Glomerular endothelial cell (primary cell): ENCODE measurements around the gene DIPK2A. TPM values are rescaled to one million over a fixed set of nuclear protein-coding genes. Genes with fewer than 3 reads are reported as not detected.

ENCODE experiments used
- DNase-seq: peaks from one replicate; pipeline ENCODE4 v3.0.0-alpha.2; 2011; ENCODE audit warnings: low read depth, low spot score; ENCODE audit errors: extremely low read depth
- total RNA-seq: library from RNA; depleted of rRNA; stranded (reverse); fragments of >200 nt; gene quantifications from 2 replicates; pipeline ENCODE4 v1.2.3, GENCODE V29; 2015

The DIPK2A gene
- total RNA-seq, 1 donor from 2014 or later = 29.1 TPM

GRCh38 chr3:143974271-143975238 is 2.9 kb downstream of the DIPK2A start:
- no peak for DNase-seq

GRCh38 chr3:143975554-143976152 is 4.0 kb downstream of the DIPK2A start:
- no peak for DNase-seq

- DNase-seq = no peak
These were observed 6.0 kb downstream of the DIPK2A start for GRCh38 chr3:143977341-143978262.

GRCh38 chr3:143978263-143978631 is 6.6 kb downstream of the DIPK2A start:
- no peak for DNase-seq

- DNase-seq = no peak
These were observed 7.4 kb downstream of the DIPK2A start for GRCh38 chr3:143979041-143979440.

GRCh38 chr3:143979813-143980212 is 8.2 kb downstream of the DIPK2A start:
- DNase-seq = no peak

- no peak for DNase-seq
These were observed 16.7 kb downstream of the DIPK2A start for GRCh38 chr3:143988306-143988705.

- DNase-seq = no peak
These were observed 17.8 kb downstream of the DIPK2A start for GRCh38 chr3:143989461-143989860.

GRCh38 chr3:143991713-143992112 is 20.1 kb downstream of the DIPK2A start:
- no peak for DNase-seq

GRCh38 chr3:143998266-143998665 is 26.6 kb downstream of the DIPK2A start:
- DNase-seq = no peak

GRCh38 chr3:144003051-144003450 is 31.4 kb downstream of the DIPK2A start:
- no peak for DNase-seq

- DNase-seq = no peak
These were observed 38.7 kb downstream of the DIPK2A start for GRCh38 chr3:144010371-144010770.

- DNase-seq = no peak
These were observed 39.7 kb downstream of the DIPK2A start for GRCh38 chr3:144011251-144011799.

GRCh38 chr3:144015133-144015532 is 43.5 kb downstream of the DIPK2A start:
- DNase-seq = no peak

- no peak for DNase-seq
These were observed 47.2 kb downstream of the DIPK2A start for GRCh38 chr3:144018776-144019175.

Other genes starting within 250 kb of the DIPK2A start
- 0.73 and 1.2 TPM in 2 replicates for gene SLC9A9, start 123.4 kb upstream of the DIPK2A start, total RNA-seq